BJ (cell line): Measurements from ENCODE around the gene SKIC8. TPM values are rescaled to one million over a fixed set of nuclear protein-coding genes. Genes with fewer than 3 reads are reported as not detected.

Experiments used
- CTCF ChIA-PET: fragments of 350-600 bp; formaldehyde crosslinking; extraction: SDS; loops from one replicate; lab custom pipeline; 2021; ENCODE audit warnings: antibody characterized with exemption, inconsistent platforms; lab: Yijun Ruan, JAX
- POLR2A ChIA-PET: fragments of 300-600 bp; sonication (Branson Sonifier 250); formaldehyde crosslinking; extraction: SDS; loops from one replicate; lab custom pipeline; 2021; ENCODE audit warnings: antibody characterized with exemption; lab: Charles Lee
- DNase-seq: peaks from one replicate; pipeline ENCODE4 v3.0.0-alpha.2; 2011; ENCODE audit warnings: low read depth
- H3K27me3 ChIP-seq: 2 replicates; pipeline ENCODE4 v1.6.0; 2011; ENCODE audit warnings: low read length; ENCODE audit not compliant: control insufficient read depth, insufficient read depth
- H3K36me3 ChIP-seq: 2 replicates; pipeline ENCODE4 v1.5.1; 2011; ENCODE audit warnings: low read length; ENCODE audit not compliant: control insufficient read depth, insufficient read depth
- H3K4me3 ChIP-seq: 2 replicates; pipeline ENCODE4 v1.5.1; 2011; ENCODE audit warnings: low read depth, mild to moderate bottlenecking, control low read depth, low read length
- CTCF ChIP-seq: IDR thresholded peaks from 2 replicates; pipeline ENCODE4 v1.5.1; 2011; ENCODE audit warnings: low read depth, mild to moderate bottlenecking, control low read depth, inconsistent platforms, low read length, moderate library complexity; ENCODE audit not compliant: insufficient read depth
- polyA plus RNA-seq: library from polyadenylated mRNA; depleted of rRNA; stranded (reverse); fragments of >200 nt; gene quantifications from 2 replicates; pipeline ENCODE4 v1.2.3, GENCODE V29; 2011

The SKIC8 gene
- polyA plus RNA-seq, 1 experiment: 72.8 TPM

- Histone ChIP-seq H3K4me3 (no peak overlapping the region), H3K36me3 (no peaks in the 10 kb centered on the region), H3K27me3 (no peaks in the 10 kb centered on the region)
- no peak for DNase-seq
- POLR2A ChIA-PET: no interaction called here
- TF ChIP-seq CTCF: no peak
- CTCF ChIA-PET: interaction anchor here (0.6 to 1.1 kb wide), 3 partner anchors 18 to 49 kb away, joined by 3 to 4 read pairs (median 3); no protein-coding TSS in a partner anchor
Measured at GRCh38 chr15:78272316-78272715, 27.1 kb downstream of the SKIC8 start.

- Histone ChIP-seq H3K27me3 (no peaks in the 10 kb centered on the region), H3K4me3 (no peak overlapping the region), H3K36me3 (no peaks in the 10 kb centered on the region)
- TF ChIP-seq CTCF: no peak
- no peak for DNase-seq
- ChIA-PET CTCF (interaction anchor here (0.9 to 1.6 kb wide), 3 partner anchors 10 to 301 kb away, joined by 3 to 5 read pairs (median 3); no protein-coding TSS in a partner anchor), POLR2A (no interaction called here)
Measured at GRCh38 chr15:78266806-78267205, 32.6 kb downstream of the SKIC8 start.

- Histone ChIP-seq H3K27me3 (no peaks in the 10 kb centered on the region), H3K36me3 (no peaks in the 10 kb centered on the region), H3K4me3 (no peak overlapping the region)
- ChIA-PET POLR2A (no interaction called here), CTCF (interaction anchor here (0.6 to 1.6 kb wide), 5 partner anchors 9 to 300 kb away, joined by 3 to 5 read pairs (median 4); no protein-coding TSS in a partner anchor)
- TF ChIP-seq CTCF: no peak
- DNase-seq: no peak
Measured at GRCh38 chr15:78266229-78266628, 33.2 kb downstream of the SKIC8 start.

- POLR2A ChIA-PET: no interaction called here
- no peaks in the 10 kb centered on the region for H3K27me3 ChIP-seq
- H3K4me3 ChIP-seq: no peak overlapping the region
- peak; percentile 50 for DNase-seq
- no peaks in the 10 kb centered on the region for H3K36me3 ChIP-seq
- no peak for TF ChIP-seq CTCF
- CTCF ChIA-PET: interaction anchor here (0.6 to 1.6 kb wide), 6 partner anchors 9 to 300 kb away, joined by 3 to 5 read pairs (median 4); no protein-coding TSS in a partner anchor
Measured at GRCh38 chr15:78265752-78266224, 33.6 kb downstream of the SKIC8 start.

- no peak for TF ChIP-seq CTCF
- ChIA-PET CTCF (interaction anchor here (0.7 to 1.6 kb wide), 3 partner anchors 24 to 43 kb away, joined by 3 to 5 read pairs (median 4); no protein-coding TSS in a partner anchor), POLR2A (no interaction called here)
- DNase-seq: no peak
- H3K4me3 ChIP-seq: peak overlapping the region; percentile 40
- H3K36me3 ChIP-seq: no peaks in the 10 kb centered on the region
- H3K27me3 ChIP-seq: no peaks in the 10 kb centered on the region
Measured at GRCh38 chr15:78265137-78265460, 34.3 kb downstream of the SKIC8 start.
